Cerebellar nuclear complex (tissue), 1 donor: ENCODE measurements around the gene MATR3.
"Not testable (repeated sequence)": the region's sequence is repeated elsewhere in the genome, so short reads cannot be mapped to it uniquely, and the experiment has no call there.

ENCODE experiments used
- DNase-seq, 2 experiments: peaks; one replicate each; lab custom pipeline; 2025; lab: John Stamatoyannopoulos, UW

The MATR3 gene, protein sequence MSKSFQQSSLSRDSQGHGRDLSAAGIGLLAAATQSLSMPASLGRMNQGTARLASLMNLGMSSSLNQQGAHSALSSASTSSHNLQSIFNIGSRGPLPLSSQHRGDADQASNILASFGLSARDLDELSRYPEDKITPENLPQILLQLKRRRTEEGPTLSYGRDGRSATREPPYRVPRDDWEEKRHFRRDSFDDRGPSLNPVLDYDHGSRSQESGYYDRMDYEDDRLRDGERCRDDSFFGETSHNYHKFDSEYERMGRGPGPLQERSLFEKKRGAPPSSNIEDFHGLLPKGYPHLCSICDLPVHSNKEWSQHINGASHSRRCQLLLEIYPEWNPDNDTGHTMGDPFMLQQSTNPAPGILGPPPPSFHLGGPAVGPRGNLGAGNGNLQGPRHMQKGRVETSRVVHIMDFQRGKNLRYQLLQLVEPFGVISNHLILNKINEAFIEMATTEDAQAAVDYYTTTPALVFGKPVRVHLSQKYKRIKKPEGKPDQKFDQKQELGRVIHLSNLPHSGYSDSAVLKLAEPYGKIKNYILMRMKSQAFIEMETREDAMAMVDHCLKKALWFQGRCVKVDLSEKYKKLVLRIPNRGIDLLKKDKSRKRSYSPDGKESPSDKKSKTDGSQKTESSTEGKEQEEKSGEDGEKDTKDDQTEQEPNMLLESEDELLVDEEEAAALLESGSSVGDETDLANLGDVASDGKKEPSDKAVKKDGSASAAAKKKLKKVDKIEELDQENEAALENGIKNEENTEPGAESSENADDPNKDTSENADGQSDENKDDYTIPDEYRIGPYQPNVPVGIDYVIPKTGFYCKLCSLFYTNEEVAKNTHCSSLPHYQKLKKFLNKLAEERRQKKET

DNA sequence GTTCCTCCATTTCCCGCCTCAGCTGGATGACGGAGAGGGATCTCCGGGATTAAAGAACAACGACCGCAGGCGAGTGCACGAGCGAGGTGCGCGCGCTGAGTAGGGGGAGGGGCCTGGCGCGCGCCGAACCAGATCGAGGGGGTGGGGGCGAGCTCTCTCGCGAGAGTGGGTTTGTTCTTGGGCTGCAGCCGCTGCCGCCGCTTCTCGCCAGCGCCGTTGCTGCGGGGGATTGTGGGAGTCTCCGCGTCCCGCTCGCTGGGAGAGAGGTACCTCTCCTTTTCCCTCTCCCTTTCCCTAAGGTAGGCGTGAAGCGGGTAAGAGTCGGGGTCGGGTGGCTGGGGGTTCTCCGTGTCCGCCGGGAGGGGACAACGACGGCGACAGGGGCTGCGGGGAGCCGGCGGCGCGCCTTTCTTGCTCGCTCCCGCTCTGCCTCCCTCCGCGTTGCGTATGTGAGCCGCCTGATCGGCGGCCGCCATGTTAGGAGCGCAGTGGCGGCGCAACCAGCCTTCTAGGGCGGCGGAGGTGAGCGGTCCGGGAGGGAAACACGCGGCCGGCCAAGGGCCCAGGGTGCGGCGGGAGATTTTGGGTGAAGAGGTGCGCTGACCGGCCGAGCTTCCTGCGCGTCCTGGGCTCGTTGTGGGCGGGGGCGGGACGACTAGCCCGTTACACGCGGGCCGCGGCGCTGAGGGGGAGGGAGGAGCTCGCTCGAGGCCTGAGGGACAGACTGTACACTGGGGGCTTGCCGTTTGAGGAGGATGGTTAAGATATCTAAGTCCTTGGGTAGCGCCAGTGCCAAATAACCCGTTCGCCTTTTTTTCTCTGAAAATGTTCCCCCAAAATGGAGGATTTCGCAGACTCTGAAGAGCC lies at the start of gene MATR3:
TSS of gene MATR3 (plus strand) at position 234 of the 867 bp plus-strand sequence. CDS start 13,676 bp downstream, outside the sequence.
- peak; percentile 55 to 64 for DNase-seq

DNA sequence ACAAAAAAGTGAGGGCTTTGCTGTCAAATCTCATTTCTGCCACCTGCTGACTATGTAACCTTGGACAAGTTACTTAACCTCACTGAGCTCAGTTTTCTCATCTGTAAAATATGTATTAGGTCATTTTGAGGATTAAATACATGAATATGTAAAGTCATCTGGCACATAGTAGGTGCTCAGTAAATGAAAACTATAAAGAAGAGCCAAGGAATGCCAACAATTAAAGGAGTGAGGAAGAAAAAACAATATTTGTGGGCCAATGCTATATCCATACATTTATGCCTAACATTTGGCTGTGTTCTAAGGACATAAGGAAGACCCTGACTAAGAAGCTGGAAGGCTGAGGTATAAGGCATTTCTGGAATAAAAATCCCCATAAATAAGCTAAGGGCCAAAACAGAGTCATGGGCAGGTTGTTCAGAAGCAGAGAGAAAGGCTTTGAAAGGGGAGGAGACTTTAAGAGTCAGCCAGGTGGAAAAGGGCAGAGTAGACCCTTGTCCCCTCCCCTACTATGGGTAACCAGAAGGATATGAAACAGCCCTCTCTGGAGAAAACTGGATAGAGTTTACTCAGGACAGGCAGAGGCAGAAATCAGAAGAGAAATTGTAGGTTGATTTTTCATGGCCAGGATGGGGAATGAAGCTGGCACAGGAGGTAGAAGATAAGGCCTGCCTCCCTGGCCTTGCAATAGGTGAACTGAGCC lies 47.8 kb upstream of the MATR3 start:
- no peak for DNase-seq

DNA sequence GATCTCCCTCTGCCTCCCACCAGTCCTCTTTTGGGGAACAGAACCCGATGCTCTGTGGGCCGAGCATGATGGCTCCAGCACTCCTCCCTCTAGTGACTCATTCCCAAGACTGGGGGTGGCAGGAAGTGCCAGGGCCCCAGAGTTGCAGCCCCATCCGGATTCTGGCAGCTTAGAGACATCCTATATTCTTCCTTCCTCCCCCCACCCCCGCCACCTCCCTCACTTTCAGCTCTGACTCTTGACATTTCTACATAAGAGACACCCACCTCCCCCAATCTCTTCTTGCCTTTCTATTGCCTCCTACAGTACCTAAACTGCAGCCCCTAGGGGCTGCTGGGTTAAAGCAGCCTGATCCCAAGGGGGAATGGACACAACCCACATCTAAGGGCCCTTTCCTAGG lies 47.1 kb upstream of the MATR3 start:
- no peak for DNase-seq

DNA sequence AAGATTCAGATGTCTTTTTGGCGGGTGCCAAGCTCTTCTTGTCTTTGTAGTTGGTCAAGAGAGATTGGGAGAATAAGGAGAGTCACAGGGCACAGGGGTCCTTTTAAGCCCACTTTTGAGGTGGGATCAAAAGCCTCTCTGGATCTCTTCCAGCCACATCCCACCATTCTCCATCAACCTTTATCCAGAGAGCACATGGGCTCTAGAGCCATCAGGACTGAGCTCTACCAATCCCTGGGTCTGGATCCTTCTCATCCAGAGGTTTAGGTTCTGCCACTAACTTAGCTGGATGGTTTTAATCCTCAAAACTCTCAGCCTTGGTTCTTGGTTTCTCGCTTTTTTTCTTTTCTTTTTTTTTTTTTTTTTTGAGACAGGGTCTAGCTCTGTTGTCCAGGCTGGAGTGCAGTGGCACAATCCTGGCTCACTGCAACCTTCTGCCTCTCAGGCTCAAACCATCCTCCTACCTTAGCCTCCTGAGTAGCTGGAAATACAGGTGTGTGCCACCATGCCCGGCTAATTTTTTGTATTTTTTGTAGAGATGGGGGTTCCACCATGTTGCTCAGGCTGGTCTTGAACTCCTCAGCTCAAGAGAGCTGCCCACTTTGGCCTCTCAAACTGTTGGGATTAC lies 44.6 kb upstream of the MATR3 start:
- no peak for DNase-seq

DNA sequence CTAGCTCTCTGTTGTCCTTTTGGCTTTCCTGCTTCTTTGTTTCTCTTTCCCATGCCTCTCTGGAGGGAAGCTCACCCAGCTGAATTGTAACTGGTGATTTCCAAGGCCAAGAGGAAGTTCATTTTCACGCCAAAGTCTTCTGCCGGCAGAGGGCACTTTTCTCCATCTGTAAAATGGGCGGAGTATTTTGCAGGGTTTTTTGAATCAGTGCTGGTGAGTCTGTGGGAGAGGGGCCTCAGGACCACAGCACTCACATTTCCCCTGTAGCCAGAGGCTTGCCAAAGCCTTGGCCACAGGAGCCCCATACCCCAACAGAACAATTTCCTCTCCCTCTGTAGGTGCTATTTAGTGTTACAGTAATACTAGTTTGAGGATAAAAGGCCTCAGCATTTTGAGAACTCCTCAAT lies 42.3 kb upstream of the MATR3 start:
- no peak for DNase-seq

DNA sequence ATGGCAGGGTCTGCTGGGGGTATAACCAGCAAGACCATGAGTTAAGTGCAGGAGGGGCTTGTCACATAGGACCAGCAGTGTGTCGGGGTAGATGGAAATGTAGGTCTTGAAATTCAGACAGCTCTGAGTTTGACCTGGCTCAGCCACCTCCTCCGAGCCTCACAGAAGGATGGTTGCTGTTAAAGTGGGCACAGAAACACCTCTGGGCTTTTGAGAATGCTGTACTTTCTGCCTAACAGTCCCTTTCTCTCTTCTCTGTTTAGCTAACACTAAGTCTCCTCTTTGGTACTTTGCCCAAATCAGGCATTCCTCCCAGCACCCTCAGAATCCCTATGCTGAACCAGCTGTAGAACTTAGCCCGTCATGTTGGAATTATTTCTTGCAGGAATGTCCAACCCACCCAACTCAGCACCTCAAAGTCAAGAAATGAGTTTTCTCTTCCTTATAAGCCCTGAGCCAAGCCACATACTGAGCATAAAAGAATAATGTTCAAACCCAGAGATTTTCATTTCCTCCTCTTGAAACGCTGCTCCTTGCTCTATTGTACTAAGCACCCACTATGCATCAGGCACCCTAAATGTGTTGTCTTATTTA lies 41.7 kb upstream of the MATR3 start:
- DNase-seq = no peak

DNA sequence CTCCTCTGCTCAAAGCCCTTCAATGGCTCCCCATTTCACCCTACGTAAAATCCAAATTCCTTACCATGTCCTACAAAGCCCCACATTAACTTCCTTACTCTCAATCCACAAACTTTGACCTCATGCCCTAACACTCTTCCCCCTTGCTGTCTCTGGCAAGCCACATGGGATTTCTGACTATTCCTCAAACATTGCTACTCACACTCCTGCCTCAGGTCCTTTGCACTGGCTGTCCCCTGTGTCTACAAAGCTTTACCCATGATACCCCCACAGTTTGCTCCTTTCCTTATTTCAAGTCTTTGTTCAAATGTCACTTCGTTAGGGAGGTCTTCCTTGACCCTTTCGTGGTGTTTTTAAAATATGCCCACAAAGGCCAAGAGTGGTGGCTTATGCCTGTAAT lies 40.4 kb upstream of the MATR3 start:
- DNase-seq = no peak

DNA sequence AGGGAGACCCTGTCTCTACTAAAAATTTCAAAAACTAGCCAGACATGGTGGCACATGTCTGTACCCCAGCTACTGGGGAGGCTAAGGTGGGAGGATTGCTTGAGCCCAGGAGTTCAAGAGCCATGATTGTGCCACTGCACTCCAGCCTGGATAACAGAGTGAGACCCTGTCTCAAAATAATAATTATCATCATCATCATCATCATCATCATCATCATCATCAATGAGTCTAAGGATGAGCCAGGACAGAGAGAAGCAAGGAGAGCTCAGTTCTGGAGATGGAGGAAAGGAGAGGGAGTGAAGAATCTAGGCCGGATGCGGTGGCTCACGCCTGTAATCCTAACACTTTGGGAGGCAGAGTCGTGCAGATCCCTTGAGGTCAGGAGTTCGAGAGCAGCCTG lies 36.7 kb upstream of the MATR3 start:
- DNase-seq = no peak

DNA sequence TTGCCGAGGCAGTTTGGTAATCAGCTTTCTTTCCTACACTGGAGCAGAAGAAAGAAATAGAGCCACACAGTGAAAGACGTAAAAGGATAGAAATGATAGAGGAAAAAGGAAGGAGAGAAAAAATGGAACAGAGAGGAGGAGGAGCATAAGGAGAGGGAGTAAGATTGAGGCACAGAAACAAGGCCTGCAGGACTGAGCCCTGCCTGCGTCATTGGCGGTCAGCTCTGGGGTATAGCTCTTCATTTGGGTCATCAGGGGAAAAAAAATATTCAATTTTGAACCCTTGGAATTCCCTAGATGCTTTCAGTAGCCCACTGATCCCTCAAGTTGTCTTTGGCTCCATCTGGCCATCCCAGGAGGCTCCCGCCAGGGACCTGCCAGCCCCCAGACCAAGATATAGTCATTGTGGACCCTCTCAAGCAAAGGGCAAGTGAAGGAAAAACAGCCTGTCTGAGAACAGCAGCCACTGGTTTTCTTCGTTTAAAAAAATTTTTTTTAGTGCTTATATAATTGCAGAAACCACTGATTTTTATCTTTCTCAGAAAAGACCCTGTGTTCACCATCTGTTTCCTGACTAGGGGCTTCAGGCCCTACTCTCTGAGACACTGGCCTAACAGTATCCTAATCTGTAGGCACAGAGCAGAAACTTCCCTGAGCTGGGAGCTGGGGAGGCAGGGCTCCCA lies 31.3 kb upstream of the MATR3 start:
- DNase-seq = no peak

DNA sequence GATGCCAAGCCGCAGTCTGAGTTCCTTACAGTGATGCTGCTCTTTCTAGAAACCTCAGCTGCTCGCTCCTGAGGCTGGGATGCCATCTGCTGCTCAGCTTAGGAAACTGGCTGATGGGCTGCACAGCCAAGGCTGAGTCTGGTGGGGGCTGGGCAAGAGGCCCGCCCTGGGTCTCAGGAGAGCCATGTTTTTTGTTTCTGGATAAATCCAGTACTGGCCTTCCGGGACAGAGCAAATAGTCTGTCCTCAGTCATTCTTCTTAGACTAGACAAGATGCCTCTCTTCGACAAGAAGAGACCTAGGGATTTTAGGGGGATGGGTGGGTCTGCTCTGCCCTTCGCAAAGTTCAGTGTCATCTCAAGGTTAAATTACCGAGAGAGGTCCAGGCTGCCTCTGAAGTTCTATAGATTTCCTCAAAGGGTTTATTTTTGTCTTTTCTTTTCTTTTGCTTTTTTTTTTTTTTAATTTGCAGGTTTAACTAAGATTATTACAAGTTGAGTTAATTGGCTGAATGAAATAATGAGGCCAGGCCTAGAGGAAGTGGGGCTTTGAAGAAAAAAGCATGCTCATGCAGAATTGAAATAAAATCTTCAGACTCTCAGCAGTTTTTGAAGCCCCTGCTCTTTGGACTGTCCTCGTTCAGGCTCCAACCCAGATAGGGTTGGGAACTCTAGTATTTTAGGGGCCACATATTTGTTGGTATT lies 30.6 kb upstream of the MATR3 start:
- peak in 1 of 2 experiments; percentile 70 for DNase-seq

DNA sequence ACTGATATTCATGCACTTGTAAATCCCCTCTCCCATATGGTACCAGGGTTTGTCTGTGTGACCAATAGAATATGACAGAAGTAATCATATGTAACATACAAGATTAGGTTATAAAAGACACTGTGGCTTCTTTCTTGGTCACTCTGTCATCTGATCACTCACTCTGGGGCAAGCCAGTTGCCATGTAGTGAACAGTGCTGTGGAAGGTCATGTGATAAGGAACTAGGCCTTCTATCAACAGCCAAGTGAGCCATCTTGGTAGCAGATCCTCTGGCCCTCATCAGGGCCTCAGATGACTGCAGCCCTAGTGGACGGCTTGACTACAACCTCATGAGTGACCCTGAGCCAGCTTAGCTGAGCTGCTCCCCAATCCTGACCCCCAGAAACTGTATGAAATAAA lies 30.0 kb upstream of the MATR3 start:
- DNase-seq = no peak

DNA sequence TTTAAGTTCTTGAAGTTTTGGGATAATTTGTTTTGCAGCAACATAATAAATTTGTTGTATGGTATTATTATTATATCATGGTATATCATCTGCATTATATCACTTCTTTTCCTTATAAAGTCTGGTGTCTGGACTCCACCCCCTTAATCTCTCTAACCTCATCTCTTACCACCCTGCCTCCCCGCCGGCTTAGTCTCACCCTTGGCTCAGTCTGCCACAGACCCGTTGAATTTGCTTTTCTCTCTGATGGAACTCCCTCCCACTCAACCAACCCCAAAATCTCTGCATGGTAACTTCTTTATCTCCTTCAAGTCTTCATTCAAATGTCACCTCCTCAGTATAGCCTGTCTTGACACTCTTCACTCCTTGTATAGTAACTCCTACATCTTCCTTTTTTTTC lies 29.6 kb upstream of the MATR3 start:
- DNase-seq = no peak

DNA sequence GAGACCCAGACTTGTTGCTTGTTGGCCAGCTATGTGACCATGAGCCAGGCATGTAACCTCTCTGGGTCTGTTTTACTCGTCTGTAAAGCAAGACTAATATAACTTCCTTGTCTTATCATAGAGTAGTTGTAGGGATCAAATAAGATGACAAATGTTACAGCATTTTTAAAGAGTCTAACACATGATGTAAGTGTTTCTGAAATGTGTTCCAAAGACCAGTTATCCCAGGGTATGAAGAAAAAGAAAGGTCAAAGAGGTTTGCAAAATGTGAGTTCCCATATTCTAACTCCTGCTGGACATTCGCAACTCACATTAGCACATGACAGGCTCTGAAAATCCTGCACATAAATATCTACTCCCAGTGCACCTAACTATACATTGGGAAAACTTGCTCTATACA lies 28.5 kb upstream of the MATR3 start:
- DNase-seq = no peak

DNA sequence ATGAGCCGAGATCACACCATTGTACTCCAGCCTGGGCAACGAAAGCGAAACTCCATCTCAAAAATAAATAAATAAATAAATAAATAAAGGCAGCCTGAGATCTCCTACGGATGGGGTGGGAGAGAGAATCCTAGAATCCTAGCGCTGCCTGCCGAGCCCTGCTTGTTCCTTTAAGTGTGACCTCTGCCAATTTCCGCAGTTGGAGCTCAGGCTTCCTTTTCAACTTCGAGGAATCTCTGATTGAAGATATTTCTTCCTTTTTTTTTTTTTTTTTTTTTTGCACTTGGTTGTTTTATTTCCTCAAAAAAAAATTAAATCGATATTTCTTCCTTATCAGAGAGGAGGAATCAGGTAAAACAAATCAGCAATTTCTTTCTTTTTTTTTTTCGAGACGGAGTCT lies 27.3 kb upstream of the MATR3 start:
- DNase-seq = no peak

DNA sequence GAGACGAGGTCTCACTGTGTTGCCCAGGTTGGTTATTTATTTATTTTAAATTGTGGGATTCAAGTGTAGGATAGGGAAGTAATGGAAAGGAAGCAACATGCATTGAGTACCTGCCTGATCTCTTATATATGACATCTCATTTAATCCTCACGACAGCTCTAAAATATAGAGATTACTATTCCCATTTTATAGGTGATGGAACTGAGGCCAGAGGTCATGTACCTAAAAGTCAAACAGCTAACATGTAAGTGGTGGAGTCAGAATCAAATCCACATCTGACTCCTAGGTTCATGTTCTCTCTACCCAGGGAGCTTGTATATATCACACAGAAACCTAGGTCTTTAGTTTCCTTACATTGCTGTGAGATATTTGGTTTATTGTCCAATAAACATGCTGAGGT lies 26.1 kb upstream of the MATR3 start:
- no peak for DNase-seq

DNA sequence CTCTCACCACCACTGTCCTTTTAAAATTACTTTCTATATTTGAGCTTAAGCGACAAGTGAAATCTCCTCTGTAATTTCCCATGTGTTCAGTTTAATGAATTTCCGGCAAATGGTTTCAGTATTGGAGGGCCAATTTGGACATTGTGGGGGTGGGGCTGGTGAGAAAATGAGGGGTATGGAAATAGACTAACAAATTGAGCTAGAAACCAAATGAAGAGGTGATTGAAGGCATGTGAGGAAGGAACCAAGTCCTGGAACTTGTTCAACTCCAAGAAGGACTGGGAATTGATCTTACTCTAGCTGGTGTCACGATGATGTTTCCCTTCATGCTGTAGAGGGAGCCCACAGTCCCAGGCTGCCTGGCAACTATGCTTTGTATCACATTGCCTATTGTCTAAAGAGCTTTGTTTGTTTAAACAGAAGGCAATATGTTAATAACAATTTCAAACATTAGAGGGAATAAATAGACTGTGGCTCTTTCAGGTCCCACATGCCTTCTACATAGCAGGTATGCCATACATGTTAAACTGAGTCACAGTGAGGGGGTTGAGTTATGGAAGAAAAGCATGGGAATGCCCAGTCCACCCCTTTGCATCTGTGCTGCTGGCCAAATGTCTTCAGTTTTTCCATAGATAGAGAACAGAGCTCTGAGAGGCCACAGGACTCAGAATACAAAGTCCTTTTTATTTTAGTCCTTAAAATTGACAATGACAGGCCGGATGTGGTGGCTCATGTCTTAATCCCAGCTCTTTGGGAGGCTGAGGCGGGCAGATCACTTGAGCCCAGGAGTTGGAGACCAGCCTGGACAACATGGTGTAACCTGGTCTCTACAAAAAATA lies 25.0 kb upstream of the MATR3 start:
- DNase-seq = no peak

DNA sequence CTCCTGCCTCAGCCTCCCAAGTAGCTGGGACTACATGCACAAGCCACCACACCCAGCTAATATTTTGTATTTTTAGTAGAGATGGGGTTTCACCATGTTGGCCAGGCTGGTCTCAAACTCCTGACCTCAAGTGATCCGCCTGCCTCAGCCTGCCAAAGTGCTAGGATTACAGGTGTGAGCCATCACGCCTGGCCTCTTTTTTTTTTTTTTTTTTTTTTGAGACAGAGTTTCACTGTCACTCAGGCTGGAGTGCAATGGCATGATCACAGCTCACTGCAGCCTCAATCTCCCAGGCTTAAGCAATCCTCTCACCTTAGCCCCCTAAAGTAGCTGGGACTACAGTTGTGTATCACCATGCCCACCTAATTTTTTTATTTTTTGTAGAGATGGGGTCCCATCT lies 22.8 kb upstream of the MATR3 start:
- DNase-seq = not testable (repeated sequence)

DNA sequence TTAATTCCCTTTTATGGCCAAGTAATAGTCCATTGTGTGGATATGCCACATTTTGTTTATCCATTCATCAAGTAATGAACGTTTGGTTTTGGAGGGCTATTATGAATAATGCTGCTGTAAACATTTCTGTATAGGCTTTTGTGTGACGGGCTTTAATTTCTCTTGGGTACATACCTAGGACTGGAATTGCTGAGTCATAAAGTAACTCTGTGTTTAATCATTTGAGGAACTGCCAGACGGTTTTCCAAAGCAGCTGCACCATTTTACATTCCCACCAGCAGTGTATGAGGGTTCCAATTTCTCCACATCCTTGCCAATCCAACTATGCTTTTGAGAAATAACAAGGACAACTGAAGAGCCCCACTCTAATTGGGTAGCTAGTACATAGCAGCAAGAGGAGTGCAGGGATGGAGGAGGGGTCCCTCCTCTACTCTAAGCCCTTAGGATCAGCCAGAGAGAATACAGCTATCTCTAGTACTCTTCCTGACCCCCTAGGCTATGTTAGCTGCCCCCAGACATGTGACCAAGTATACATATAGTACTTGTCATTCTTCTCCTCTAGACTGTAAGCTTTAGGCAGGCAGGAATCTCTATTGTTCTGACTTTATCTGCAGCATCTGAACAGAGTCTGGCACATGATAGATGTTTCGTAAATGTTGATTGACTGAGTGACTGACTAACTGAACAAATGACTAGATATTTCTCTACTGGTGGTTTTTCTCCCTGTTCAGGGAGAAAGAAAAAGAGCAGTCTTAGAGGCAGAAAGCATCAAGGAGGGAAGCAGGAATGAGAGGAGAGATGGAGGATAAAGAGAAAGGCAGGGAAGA lies 22.1 kb upstream of the MATR3 start:
- DNase-seq = no peak
